T-cell (primary cell): ENCODE data around the gene ALDH3B1. TPM values are rescaled to one million over a fixed set of nuclear protein-coding genes. Genes with fewer than 3 reads are reported as not detected.

Experiments used
- ATAC-seq, 4 experiments: fragments of 200-7000 bp in 3 of 4; fragments of 150-1000 bp in 1 of 4; cut with Tn5 transposase; replicated peaks in 1 of 4; 1 replicate in 3 of 4; 2 replicates in 1 of 4; pipeline ENCODE4 v1.10.0; 2021; ENCODE audit warnings: moderate library complexity in 3 of 4, mild to moderate bottlenecking in 2 of 4, moderate number of reproducible peaks in 1 of 4
- CTCF ChIA-PET, 2 donors: fragments of 300-600 bp; sonication (Branson Sonifier 250); formaldehyde crosslinking; loops; one replicate each; lab custom pipeline; 2022; ENCODE audit warnings: antibody characterized with exemption in 2 of 2; lab: Charles Lee
- POLR2A ChIA-PET, 2 donors: fragments of 300-600 bp; sonication (Branson Sonifier 250); formaldehyde crosslinking; loops; one replicate each; lab custom pipeline; 2022; ENCODE audit warnings: antibody characterized with exemption in 2 of 2; lab: Charles Lee
- DNase-seq, 35 experiments: peaks; one replicate each; pipeline versions ENCODE4 v3.0.0 to v3.0.0-alpha.2; 2013 to 2023
- H3K27ac ChIP-seq: one replicate; pipeline ENCODE4 v1.5.1; 2013; ENCODE audit warnings: low read length
- H3K27me3 ChIP-seq, 2 experiments: replicated peaks in 1 of 2; 1 replicate in 1 of 2; 2 replicates in 1 of 2; pipeline versions ENCODE4 v1.6.1 to v1.7.0; 2013; ENCODE audit warnings: low read length in 1 of 2, mixed read lengths in 1 of 2; ENCODE audit not compliant: control insufficient read depth in 2 of 2, insufficient read depth in 2 of 2; ENCODE audit errors: extremely low read depth in 1 of 2
- H3K36me3 ChIP-seq, 2 donors: 1 replicate in 1 of 2; 2 replicates in 1 of 2; pipeline versions ENCODE4 v1.6.1 to v1.7.0; 2013; ENCODE audit warnings: low read length in 1 of 2; ENCODE audit not compliant: control insufficient read depth in 2 of 2, insufficient read depth in 1 of 2; ENCODE audit errors: extremely low read depth in 1 of 2
- H3K4me1 ChIP-seq, 2 experiments: 1 replicate in 1 of 2; 2 replicates in 1 of 2; pipeline versions ENCODE4 v1.6.1 to v1.7.0; 2013; ENCODE audit warnings: low read length in 2 of 2, mixed read lengths in 1 of 2; ENCODE audit not compliant: insufficient read depth in 2 of 2, control insufficient read depth in 1 of 2; ENCODE audit errors: extremely low read depth in 1 of 2
- H3K4me3 ChIP-seq, 2 donors: 1 replicate in 1 of 2; 2 replicates in 1 of 2; pipeline versions ENCODE4 v1.5.1 to v1.7.0; 2013; ENCODE audit warnings: mild to moderate bottlenecking in 2 of 2, low read length in 1 of 2, moderate library complexity in 1 of 2; ENCODE audit not compliant: control insufficient read depth in 1 of 2; ENCODE audit errors: extremely low read depth in 1 of 2
- H3K9me3 ChIP-seq: 2 replicates; pipeline ENCODE4 v1.7.0; 2013
- H3K27ac Mint-ChIP-seq, 2 donors: one replicate each; pipeline ENCODE4 v1.8.0; 2020 to 2021; ENCODE audit warnings: mild to moderate bottlenecking in 2 of 2, mixed read lengths in 2 of 2
- H3K27me3 Mint-ChIP-seq, 2 donors: one replicate each; pipeline ENCODE4 v1.8.0; 2021 to 2022; ENCODE audit warnings: mixed read lengths in 2 of 2
- H3K36me3 Mint-ChIP-seq: one replicate; pipeline ENCODE4 v1.8.0; 2021; ENCODE audit warnings: mixed read lengths
- H3K4me1 Mint-ChIP-seq, 3 donors: one replicate each; pipeline ENCODE4 v1.8.0; 2020 to 2022; ENCODE audit warnings: mixed read lengths in 3 of 3, mild to moderate bottlenecking in 1 of 3
- H3K4me3 Mint-ChIP-seq, 3 donors: one replicate each; pipeline ENCODE4 v1.8.0; 2020 to 2022; ENCODE audit warnings: mild to moderate bottlenecking in 3 of 3, mixed read lengths in 3 of 3, moderate library complexity in 3 of 3
- H3K9me3 Mint-ChIP-seq, 3 donors: one replicate each; pipeline ENCODE4 v1.8.0; 2020 to 2022; ENCODE audit warnings: mixed read lengths in 3 of 3
- WGBS: methylation state at CpG from one replicate; pipeline ENCODE4 v1.1.5; 2013; ENCODE audit warnings: missing lambda C conversion rate; ENCODE audit not compliant: insufficient coverage; 5-methylcytosine and 5-hydroxymethylcytosine counted together
- total RNA-seq, 35 experiments: library from RNA in 6 of 35; stranded (reverse) in 6 of 35; fragments of 120-200 nt in 1 of 35; gene quantifications; one replicate each; pipeline versions ENCODE4 v1.2.1 to v1.2.4 and lab custom pipeline; 2013 to 2026

The ALDH3B1 gene
- total RNA-seq, 5 donors from 2014 or later (not counting 1 experiment from before 2014, with no cell fraction given) = 0.20 to 0.53 (median 0.25) TPM

- Histone ChIP-seq H3K27me3 (peaks cover 0 to 30% of the 10 kb centered on the region in 2 experiments), H3K4me1 (no peaks in the 10 kb centered on the region), H3K9me3 (no peaks in the 10 kb centered on the region), H3K4me3 (no peak overlapping the region), H3K36me3 (no peaks in the 10 kb centered on the region), H3K27ac (no peak overlapping the region)
- Mint-ChIP-seq H3K36me3 (no peaks in the 10 kb centered on the region), H3K4me1 (no peaks in the 10 kb centered on the region), H3K27me3 (no peaks in the 10 kb centered on the region), H3K27ac (no peak overlapping the region), H3K4me3 (no peak overlapping the region), H3K9me3 (no peaks in the 10 kb centered on the region)
- ChIA-PET POLR2A (no interaction called here), CTCF (no interaction called here)
- 76% methylated on average over 14 of the region's 16 CpGs for WGBS
- DNase-seq (no peak), ATAC-seq (no peak)
Observed at GRCh38 chr11:68016904-68017817, 7.0 kb downstream of the ALDH3B1 start.

DNA sequence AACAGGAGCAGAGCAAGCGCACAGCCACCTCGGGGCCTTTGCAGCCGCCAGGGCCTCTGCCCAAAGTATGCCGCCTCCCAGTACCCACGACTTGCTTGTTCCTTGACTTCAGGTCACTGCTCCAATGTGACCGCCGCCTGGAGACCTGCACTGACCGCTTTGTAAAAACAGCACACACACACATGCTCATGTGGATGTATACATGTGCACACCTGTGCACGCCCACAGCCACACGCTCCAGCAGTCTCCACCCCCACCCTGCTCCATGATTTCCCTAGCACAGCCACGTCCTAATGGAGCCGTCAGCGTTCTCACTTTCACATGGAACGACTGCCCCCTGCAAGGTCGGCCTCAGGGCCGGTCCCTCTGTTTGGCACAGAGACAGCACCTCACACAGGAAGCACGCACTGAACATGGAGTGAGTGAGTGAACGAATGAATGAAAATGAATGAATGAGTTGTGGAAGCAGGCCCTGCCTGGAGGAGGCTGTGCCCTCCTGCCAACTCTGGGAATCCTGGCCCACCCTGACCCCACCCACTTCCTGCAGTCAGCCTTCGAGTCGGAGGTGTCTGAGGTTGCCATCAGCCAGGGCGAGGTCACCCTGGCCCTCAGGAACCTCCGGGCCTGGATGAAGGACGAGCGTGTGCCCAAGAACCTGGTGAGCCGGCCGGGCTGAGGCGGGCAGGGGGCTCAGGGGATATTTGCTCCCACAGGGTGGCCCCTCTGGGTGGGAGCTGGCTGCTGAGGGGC is 8.0 kb downstream of the ALDH3B1 start:
- no peaks in the 10 kb centered on the region for H3K9me3 Mint-ChIP-seq
- no peaks in the 10 kb centered on the region for H3K4me1 Mint-ChIP-seq
- no peak for ATAC-seq
- H3K9me3 ChIP-seq = no peaks in the 10 kb centered on the region
- no peak for DNase-seq
- H3K27me3 Mint-ChIP-seq = no peaks in the 10 kb centered on the region
- H3K36me3 ChIP-seq = no peaks in the 10 kb centered on the region
- no peak overlapping the region for H3K4me3 ChIP-seq
- no peak overlapping the region for H3K27ac ChIP-seq
- no peaks in the 10 kb centered on the region for H3K4me1 ChIP-seq
- H3K36me3 Mint-ChIP-seq = no peaks in the 10 kb centered on the region
- CTCF ChIA-PET = no interaction called here
- H3K27ac Mint-ChIP-seq = no peak overlapping the region
- POLR2A ChIA-PET = no interaction called here
- WGBS = 85% methylated on average over 23 of the region's 27 CpGs
- H3K4me3 Mint-ChIP-seq = no peak overlapping the region
- H3K27me3 ChIP-seq = peaks cover 0 to 20% of the 10 kb centered on the region in 2 experiments

GRCh38 chr11:68018730-68019190 is 8.6 kb downstream of the ALDH3B1 start:
- POLR2A ChIA-PET = no interaction called here
- no peak overlapping the region for H3K27ac ChIP-seq
- Mint-ChIP-seq H3K27me3 (no peaks in the 10 kb centered on the region), H3K27ac (no peak overlapping the region), H3K4me1 (no peaks in the 10 kb centered on the region), H3K9me3 (no peaks in the 10 kb centered on the region), H3K4me3 (no peak overlapping the region), H3K36me3 (no peaks in the 10 kb centered on the region)
- CTCF ChIA-PET = no interaction called here
- H3K4me1 ChIP-seq = no peaks in the 10 kb centered on the region
- 91% methylated on average over 15 of the region's 18 CpGs for WGBS
- peaks cover 0 to 16% of the 10 kb centered on the region in 2 experiments for H3K27me3 ChIP-seq
- no peaks in the 10 kb centered on the region for H3K36me3 ChIP-seq
- H3K9me3 ChIP-seq = no peaks in the 10 kb centered on the region
- no peak for DNase-seq
- no peak overlapping the region for H3K4me3 ChIP-seq
- no peak for ATAC-seq

DNA sequence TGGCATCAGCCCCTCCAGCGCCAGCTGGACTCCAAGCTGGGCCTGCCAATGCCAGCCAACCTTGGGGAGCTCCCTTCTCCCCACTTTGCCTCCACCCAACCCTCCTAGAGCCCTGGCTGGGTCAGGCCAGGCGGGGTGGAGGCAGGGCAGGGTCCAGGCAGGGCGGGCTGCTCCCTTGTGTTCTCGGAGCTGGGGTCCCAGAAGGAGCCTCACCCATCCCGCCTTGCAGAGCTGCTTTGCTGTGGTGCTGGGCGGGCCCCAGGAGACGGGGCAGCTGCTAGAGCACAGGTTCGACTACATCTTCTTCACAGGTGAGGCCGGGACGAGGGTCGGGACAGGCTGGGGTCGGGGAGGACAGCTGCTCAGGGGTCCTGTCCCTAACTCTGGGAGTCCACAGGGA is 9.4 kb downstream of the ALDH3B1 start:
- H3K36me3 Mint-ChIP-seq = no peaks in the 10 kb centered on the region
- ATAC-seq = no peak
- CTCF ChIA-PET = no interaction called here

GRCh38 chr11:68020575-68020974 is 10.4 kb downstream of the ALDH3B1 start:
- H3K9me3 Mint-ChIP-seq = peaks cover 4 to 5% (median 5%) of the 10 kb centered on the region in 3 donors
- 57% methylated on average over 11 of the region's 11 CpGs for WGBS

More for the DNA sequence above, 9.4 kb downstream of the ALDH3B1 start:
- Mint-ChIP-seq H3K4me1 (no peaks in the 10 kb centered on the region), H3K9me3 (no peaks in the 10 kb centered on the region), H3K4me3 (no peak overlapping the region), H3K27me3 (no peaks in the 10 kb centered on the region), H3K27ac (no peak overlapping the region)
- Histone ChIP-seq H3K36me3 (no peaks in the 10 kb centered on the region), H3K27ac (no peak overlapping the region), H3K4me3 (no peak overlapping the region), H3K4me1 (no peaks in the 10 kb centered on the region), H3K9me3 (no peaks in the 10 kb centered on the region), H3K27me3 (peaks cover 0 to 13% of the 10 kb centered on the region in 2 experiments)
- POLR2A ChIA-PET = no interaction called here
- 83% methylated on average over 5 of the region's 12 CpGs for WGBS
- no peak for DNase-seq

GRCh38 chr11:68021167-68021787 is 11.2 kb downstream of the ALDH3B1 start:
- H3K9me3 Mint-ChIP-seq = peaks cover 4 to 5% (median 5%) of the 10 kb centered on the region in 3 donors
- Histone ChIP-seq H3K4me1 (no peaks in the 10 kb centered on the region), H3K4me3 (no peak overlapping the region), H3K36me3 (no peaks in the 10 kb centered on the region), H3K9me3 (no peaks in the 10 kb centered on the region), H3K27me3 (peaks cover 0 to 8% of the 10 kb centered on the region in 2 experiments), H3K27ac (no peak overlapping the region)
- 83% methylated on average over 26 of the region's 27 CpGs for WGBS
- H3K4me1 Mint-ChIP-seq = no peaks in the 10 kb centered on the region
- ChIA-PET CTCF (no interaction called here), POLR2A (no interaction called here)
- DNase-seq = no peak
- no peak overlapping the region for H3K4me3 Mint-ChIP-seq
- H3K36me3 Mint-ChIP-seq = peaks cover 6% of the 10 kb centered on the region
- H3K27ac Mint-ChIP-seq = no peak overlapping the region
- no peaks in the 10 kb centered on the region for H3K27me3 Mint-ChIP-seq
- ATAC-seq = no peak

More at GRCh38 chr11:68020575-68020974, 10.4 kb downstream of the ALDH3B1 start:
- Histone ChIP-seq H3K36me3 (no peaks in the 10 kb centered on the region), H3K4me3 (no peak overlapping the region), H3K4me1 (no peaks in the 10 kb centered on the region), H3K27ac (no peak overlapping the region), H3K27me3 (peaks cover 0 to 8% of the 10 kb centered on the region in 2 experiments), H3K9me3 (no peaks in the 10 kb centered on the region)
- Mint-ChIP-seq H3K4me3 (no peak overlapping the region), H3K36me3 (peaks cover 6% of the 10 kb centered on the region), H3K27me3 (no peaks in the 10 kb centered on the region), H3K27ac (no peak overlapping the region), H3K4me1 (no peaks in the 10 kb centered on the region)
- DNase-seq = no peak
- ChIA-PET CTCF (no interaction called here), POLR2A (no interaction called here)
- ATAC-seq = no peak
